ENCODE measurements around the gene CTSW. TPM values are rescaled to one million over a fixed set of nuclear protein-coding genes. Genes with fewer than 3 reads are reported as not detected.

Gene CTSW
- total and polyA plus RNA-seq, 2 donors: 0.98 to 2.7 TPM

- no peak for DNase-seq (ENCODE audit: extremely low spot score)
- Histone ChIP-seq H3K27ac (ENCODE audit: low read depth) (no peak overlapping the region), H3K4me1 (ENCODE audit: insufficient read depth) (peaks cover 3% of the 10 kb centered on the region), H3K36me3 (ENCODE audit: insufficient read depth) (no peaks in the 10 kb centered on the region), H3K4me3 (ENCODE audit: low read depth, low read length) (no peak overlapping the region)
- 53% methylated on average over 29 of the region's 29 CpGs for WGBS
Observed at GRCh38 chr11:65867284-65868071, 12.2 kb upstream of the CTSW start.

DNA sequence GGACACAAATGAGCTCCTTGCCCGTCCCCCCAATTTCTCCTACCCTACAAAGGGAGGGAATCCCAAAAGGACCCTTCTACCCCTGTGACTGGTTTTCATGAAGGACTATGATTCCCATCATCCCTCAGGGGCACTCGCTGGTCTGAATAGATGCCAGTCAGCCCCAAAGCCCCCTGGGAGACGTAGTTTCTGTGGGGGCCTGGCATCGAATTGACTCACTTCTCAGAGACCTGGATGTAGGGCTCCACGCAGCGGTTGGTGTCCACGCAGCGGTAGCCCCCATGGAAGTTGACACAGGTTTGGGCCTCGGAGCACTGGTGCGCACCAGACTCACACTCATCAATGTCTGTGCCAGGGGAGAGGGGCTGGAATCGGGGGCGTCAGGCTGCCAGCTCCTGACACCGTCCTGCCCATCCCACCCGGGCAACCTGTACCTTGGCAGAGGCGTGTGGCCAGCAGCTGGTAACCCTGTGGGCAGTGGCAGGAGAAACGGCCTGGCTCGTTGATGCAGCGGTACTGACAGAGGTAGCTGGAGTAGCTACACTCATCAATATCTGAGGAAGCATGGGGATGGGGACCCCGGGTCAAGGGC is 11.5 kb upstream of the CTSW start:
- H3K36me3 ChIP-seq (ENCODE audit: insufficient read depth): no peaks in the 10 kb centered on the region
- H3K4me3 ChIP-seq (ENCODE audit: low read depth, low read length): no peak overlapping the region
- no peak for DNase-seq (ENCODE audit: extremely low spot score)
- peaks cover 4% of the 10 kb centered on the region for H3K4me1 ChIP-seq (ENCODE audit: insufficient read depth)
- WGBS: 82% methylated on average over 19 of the region's 19 CpGs
- no peak overlapping the region for H3K27ac ChIP-seq (ENCODE audit: low read depth)

DNA sequence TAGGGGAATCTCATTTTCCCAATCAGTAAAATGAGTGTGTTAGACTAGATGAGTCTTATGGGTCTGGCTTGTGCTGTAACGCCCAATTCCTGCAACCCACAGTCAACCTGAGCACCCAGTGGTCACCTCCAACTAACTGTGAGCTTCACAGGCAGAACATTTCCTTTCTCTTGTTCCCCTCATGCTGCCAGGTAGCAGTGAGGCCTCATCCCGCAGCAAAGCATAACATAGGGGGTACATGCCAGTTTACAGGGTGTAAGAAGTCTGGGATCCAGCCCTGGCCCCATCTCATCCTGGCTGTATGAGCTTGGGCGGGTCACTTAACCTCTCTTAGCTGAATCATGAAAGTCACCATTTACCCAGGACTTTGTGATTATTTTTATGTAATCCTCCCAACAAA is 10.7 kb upstream of the CTSW start:
- Histone ChIP-seq H3K36me3 (ENCODE audit: insufficient read depth) (no peaks in the 10 kb centered on the region), H3K4me3 (ENCODE audit: low read depth, low read length) (no peak overlapping the region), H3K27ac (ENCODE audit: low read depth) (no peak overlapping the region), H3K4me1 (ENCODE audit: insufficient read depth) (peaks cover 4% of the 10 kb centered on the region)
- 96% methylated on average over 3 of the region's 3 CpGs for WGBS
- DNase-seq (ENCODE audit: extremely low spot score): no peak

GRCh38 chr11:65869643-65870306 is 9.9 kb upstream of the CTSW start:
- WGBS: 86% methylated on average over 24 of the region's 24 CpGs
- DNase-seq (ENCODE audit: extremely low spot score): no peak
- peaks cover 4% of the 10 kb centered on the region for H3K4me1 ChIP-seq (ENCODE audit: insufficient read depth)
- H3K36me3 ChIP-seq (ENCODE audit: insufficient read depth): no peaks in the 10 kb centered on the region
- no peak overlapping the region for H3K27ac ChIP-seq (ENCODE audit: low read depth)
- no peak overlapping the region for H3K4me3 ChIP-seq (ENCODE audit: low read depth, low read length)

GRCh38 chr11:65870307-65870658 is 9.4 kb upstream of the CTSW start:
- Histone ChIP-seq H3K4me3 (ENCODE audit: low read depth, low read length) (no peak overlapping the region), H3K36me3 (ENCODE audit: insufficient read depth) (no peaks in the 10 kb centered on the region), H3K4me1 (ENCODE audit: insufficient read depth) (peaks cover 4% of the 10 kb centered on the region), H3K27ac (ENCODE audit: low read depth) (no peak overlapping the region)
- DNase-seq (ENCODE audit: extremely low spot score): no peak
- WGBS: 82% methylated on average over 11 of the region's 11 CpGs

- 66% methylated on average over 24 of the region's 24 CpGs for WGBS
- DNase-seq (ENCODE audit: extremely low spot score): no peak
- H3K4me3 ChIP-seq (ENCODE audit: low read depth, low read length): no peak overlapping the region
- H3K4me1 ChIP-seq (ENCODE audit: insufficient read depth): peaks cover 4% of the 10 kb centered on the region
- H3K36me3 ChIP-seq (ENCODE audit: insufficient read depth): no peaks in the 10 kb centered on the region
- no peak overlapping the region for H3K27ac ChIP-seq (ENCODE audit: low read depth)
Observed at GRCh38 chr11:65870706-65871681, 8.6 kb upstream of the CTSW start.

DNA sequence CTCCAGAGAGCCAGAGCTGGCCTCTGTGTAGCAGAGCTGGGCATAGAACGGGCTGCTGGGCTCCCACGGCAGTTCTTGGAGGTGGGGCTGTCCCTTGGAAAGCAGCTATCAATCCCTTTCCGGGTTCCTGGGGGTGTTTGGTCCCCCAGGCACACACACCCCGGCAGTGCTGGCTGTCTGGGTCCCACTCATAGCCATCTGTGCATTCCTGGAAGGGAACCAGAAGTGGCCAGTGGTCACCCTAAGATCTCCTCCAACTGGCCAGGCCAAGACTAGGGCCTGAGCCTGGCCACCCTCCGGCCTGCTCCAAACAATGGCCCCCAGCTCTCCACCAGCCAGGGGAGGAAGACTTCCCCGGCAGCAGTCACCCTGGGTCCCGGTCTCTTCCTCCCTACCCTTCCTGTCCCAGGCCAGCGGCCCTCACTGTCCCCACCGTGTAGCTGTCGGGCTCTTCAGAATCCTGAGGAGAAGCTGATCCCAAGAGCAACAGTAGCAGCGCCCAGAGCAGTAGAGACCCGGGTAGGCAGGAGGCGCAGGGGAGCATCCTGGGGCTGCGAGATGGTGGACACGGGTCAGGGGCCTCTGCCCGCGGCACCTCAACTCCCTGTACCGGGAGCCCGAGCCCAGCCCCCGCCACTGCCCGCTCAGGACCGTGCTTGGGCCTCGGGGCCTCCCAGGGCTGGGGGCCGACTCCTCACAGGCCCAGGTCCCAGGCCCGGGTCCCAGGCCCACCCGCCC is 7.7 kb upstream of the CTSW start:
- WGBS: 19% methylated on average over 26 of the region's 26 CpGs
- no peak for DNase-seq (ENCODE audit: extremely low spot score)
- peak overlapping the region; percentile 61 for H3K4me3 ChIP-seq (ENCODE audit: low read depth, low read length)
- no peaks in the 10 kb centered on the region for H3K36me3 ChIP-seq (ENCODE audit: insufficient read depth)
- H3K4me1 ChIP-seq (ENCODE audit: insufficient read depth): peaks cover 4% of the 10 kb centered on the region
- H3K27ac ChIP-seq (ENCODE audit: low read depth): peak overlapping the region; percentile 84

DNA sequence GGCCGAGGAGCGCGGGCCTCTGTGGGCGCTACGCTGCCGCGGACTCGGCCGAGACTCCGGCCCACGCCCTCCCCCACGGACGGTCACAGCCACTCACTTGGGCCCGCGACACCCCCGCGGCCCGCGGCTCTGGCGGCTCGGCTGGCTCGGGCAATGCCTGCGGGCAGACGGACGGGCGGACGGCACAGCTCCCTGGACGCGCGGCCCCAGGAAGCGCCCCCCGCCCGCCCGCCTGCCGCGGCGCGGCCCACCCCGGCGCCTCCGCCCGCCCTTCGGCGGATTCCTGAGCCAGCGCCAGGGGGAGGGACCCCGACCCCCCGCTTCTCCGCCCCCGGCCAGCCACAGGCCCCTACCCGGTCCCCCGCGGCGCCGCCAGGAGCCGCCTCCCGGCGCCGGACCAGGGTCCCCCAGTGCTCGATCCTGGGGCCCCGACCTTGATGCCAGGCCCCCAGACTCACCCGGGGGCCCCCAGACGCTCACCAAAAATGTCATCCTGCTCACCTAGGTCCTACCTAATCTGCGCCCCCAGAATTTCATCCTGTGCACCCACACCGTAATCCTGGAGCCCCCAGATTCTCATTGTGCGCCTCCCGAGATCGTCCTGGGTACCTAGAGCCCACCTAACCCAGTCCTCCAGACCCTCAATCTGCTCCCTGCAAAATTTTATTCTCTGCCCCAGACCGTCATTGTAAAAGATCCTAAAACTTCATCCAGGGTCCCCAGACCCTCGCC is 6.9 kb upstream of the CTSW start, which contains the start of gene EFEMP2:
TSS of gene EFEMP2 (minus strand) at position 215 of the 732 bp plus-strand sequence. CDS start 446 bp downstream, outside the sequence.
- no peak for DNase-seq (ENCODE audit: extremely low spot score)
- H3K36me3 ChIP-seq (ENCODE audit: insufficient read depth): no peaks in the 10 kb centered on the region
- peak within 1 kb of the TSS; percentile 61 for H3K4me3 ChIP-seq (ENCODE audit: low read depth, low read length)
- H3K4me1 ChIP-seq (ENCODE audit: insufficient read depth): peaks cover 4% of the 10 kb centered on the region
- WGBS: 3% methylated on average over 67 of the region's 69 CpGs
- H3K27ac ChIP-seq (ENCODE audit: low read depth): peak within 1 kb of the TSS; percentile 91

DNA sequence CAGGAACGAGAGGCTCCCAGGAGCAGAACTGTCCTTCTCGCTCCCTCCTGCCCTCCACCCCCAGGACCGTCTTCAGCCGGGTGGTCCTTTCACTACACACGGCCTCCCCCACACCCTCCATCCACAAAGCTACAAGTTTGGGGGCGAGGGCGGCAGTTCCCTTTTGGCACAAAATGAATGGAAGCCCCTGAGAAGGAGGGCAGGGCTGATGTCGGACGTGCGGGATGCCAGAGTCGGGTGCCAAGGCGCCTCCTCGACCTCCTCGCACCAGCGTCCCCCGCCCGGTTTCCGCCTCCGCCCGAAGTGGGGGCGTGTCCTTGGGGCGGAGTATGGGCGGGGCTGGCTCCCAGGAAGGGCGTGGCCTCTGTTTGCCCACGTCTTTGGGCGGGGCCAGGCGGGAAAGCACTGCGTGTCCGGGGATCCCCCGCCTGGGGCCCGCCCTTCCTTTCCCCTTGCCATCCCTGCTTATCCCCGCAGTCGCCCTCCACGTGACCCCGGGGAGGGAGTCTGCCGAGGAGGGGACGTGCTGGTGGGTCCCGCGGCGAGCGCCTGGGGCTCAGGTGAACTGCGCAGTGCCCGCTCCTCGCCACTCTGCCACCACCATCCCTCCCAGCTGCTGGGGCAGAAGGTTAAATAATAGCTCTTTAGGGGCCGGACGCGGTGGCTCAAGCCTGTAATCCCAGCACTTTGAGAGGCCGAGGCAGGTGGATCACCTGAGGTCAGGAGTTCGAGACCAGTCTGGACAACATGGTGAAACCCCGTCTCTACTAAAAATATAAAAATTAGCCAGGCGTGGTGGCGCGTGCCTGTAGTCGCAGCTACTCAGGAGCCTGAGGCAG is 6.1 kb upstream of the CTSW start:
- Histone ChIP-seq H3K36me3 (ENCODE audit: insufficient read depth) (no peaks in the 10 kb centered on the region), H3K4me3 (ENCODE audit: low read depth, low read length) (peak overlapping the region; percentile 61), H3K27ac (ENCODE audit: low read depth) (peak overlapping the region; percentile 78), H3K4me1 (ENCODE audit: insufficient read depth) (peaks cover 4% of the 10 kb centered on the region)
- WGBS: 8% methylated on average over 54 of the region's 54 CpGs
- no peak for DNase-seq (ENCODE audit: extremely low spot score)

GRCh38 chr11:65880027-65880426 is 390 bp downstream of the CTSW start:
- 68% methylated on average over 7 of the region's 7 CpGs for WGBS
- Histone ChIP-seq H3K4me3 (ENCODE audit: low read depth, low read length) (peak overlapping the region; percentile 10), H3K27ac (ENCODE audit: low read depth) (no peak overlapping the region), H3K4me1 (ENCODE audit: insufficient read depth) (no peaks in the 10 kb centered on the region), H3K36me3 (ENCODE audit: insufficient read depth) (no peaks in the 10 kb centered on the region)
- DNase-seq (ENCODE audit: extremely low spot score): no peak

GRCh38 chr11:65880844-65881421 is 1.3 kb downstream of the CTSW start:
- Histone ChIP-seq H3K4me3 (ENCODE audit: low read depth, low read length) (no peak overlapping the region), H3K36me3 (ENCODE audit: insufficient read depth) (no peaks in the 10 kb centered on the region), H3K27ac (ENCODE audit: low read depth) (no peak overlapping the region), H3K4me1 (ENCODE audit: insufficient read depth) (no peaks in the 10 kb centered on the region)
- WGBS: 73% methylated on average over 7 of the region's 7 CpGs
- no peak for DNase-seq (ENCODE audit: extremely low spot score)

Measured in urinary bladder (tissue), 4 donors.